ENCODE results near the gene L3MBTL4.
"Not testable (repeated sequence)": the region's sequence is repeated elsewhere in the genome, so short reads cannot be mapped to it uniquely, and the experiment has no call there.

The L3MBTL4 gene

GRCh38 chr18:6414723-6415417 is at the start of gene L3MBTL4:
Gene L3MBTL4 (minus strand): TSS chr18:6414911. CDS start chr18:6311625, 103,286 bp downstream.
- DNase-seq: no peak

GRCh38 chr18:6452194-6452593 is 37.5 kb upstream of the L3MBTL4 start:
- no peak for DNase-seq

GRCh38 chr18:6449213-6449612 is 34.5 kb upstream of the L3MBTL4 start:
- no peak for DNase-seq

- DNase-seq: no peak
These were observed 29.9 kb upstream of the L3MBTL4 start for GRCh38 chr18:6444466-6445228.

GRCh38 chr18:6441200-6441599 is 26.5 kb upstream of the L3MBTL4 start:
- DNase-seq: no peak

GRCh38 chr18:6437937-6438818 is 23.5 kb upstream of the L3MBTL4 start:
- DNase-seq: no peak

GRCh38 chr18:6435731-6436130 is 21.0 kb upstream of the L3MBTL4 start:
- no peak for DNase-seq

GRCh38 chr18:6434987-6435709 is 20.4 kb upstream of the L3MBTL4 start:
- DNase-seq: no peak

- DNase-seq: no peak
These were observed 19.8 kb upstream of the L3MBTL4 start for GRCh38 chr18:6434481-6434880.

- no peak for DNase-seq
These were observed 17.1 kb upstream of the L3MBTL4 start for GRCh38 chr18:6431659-6432318.

- DNase-seq: no peak
These were observed 14.2 kb upstream of the L3MBTL4 start for GRCh38 chr18:6428851-6429395.

- DNase-seq: no peak
These were observed 12.6 kb upstream of the L3MBTL4 start for GRCh38 chr18:6427286-6427685.

GRCh38 chr18:6423289-6423688 is 8.6 kb upstream of the L3MBTL4 start:
- DNase-seq: no peak

GRCh38 chr18:6414118-6414722 is 491 bp downstream of the L3MBTL4 start:
- no peak for DNase-seq

GRCh38 chr18:6413579-6414117 is 1.1 kb downstream of the L3MBTL4 start:
- no peak for DNase-seq

GRCh38 chr18:6412933-6413472 is 1.7 kb downstream of the L3MBTL4 start:
- DNase-seq: no peak

- no peak for DNase-seq
These were observed 3.3 kb downstream of the L3MBTL4 start for GRCh38 chr18:6411382-6411781.

- no peak for DNase-seq
These were observed 4.8 kb downstream of the L3MBTL4 start for GRCh38 chr18:6409933-6410332.

- not testable (repeated sequence) for DNase-seq
These were observed 6.2 kb downstream of the L3MBTL4 start for GRCh38 chr18:6408543-6408942.

GRCh38 chr18:6406910-6407470 is 7.7 kb downstream of the L3MBTL4 start:
- DNase-seq: no peak

Measured in NCI-H446 (cell line).